GM18520 (cell line): ENCODE measurements around the gene SRC.
"Not testable (repeated sequence)": the region's sequence is repeated elsewhere in the genome, so short reads cannot be mapped to it uniquely, and the experiment has no call there.

Experiments used
- ATAC-seq: cut with Tn5 transposase; IDR thresholded peaks from one replicate; pipeline ENCODE4 v1.9.1; 2021; ENCODE audit not compliant: unreplicated experiment

Gene SRC

DNA sequence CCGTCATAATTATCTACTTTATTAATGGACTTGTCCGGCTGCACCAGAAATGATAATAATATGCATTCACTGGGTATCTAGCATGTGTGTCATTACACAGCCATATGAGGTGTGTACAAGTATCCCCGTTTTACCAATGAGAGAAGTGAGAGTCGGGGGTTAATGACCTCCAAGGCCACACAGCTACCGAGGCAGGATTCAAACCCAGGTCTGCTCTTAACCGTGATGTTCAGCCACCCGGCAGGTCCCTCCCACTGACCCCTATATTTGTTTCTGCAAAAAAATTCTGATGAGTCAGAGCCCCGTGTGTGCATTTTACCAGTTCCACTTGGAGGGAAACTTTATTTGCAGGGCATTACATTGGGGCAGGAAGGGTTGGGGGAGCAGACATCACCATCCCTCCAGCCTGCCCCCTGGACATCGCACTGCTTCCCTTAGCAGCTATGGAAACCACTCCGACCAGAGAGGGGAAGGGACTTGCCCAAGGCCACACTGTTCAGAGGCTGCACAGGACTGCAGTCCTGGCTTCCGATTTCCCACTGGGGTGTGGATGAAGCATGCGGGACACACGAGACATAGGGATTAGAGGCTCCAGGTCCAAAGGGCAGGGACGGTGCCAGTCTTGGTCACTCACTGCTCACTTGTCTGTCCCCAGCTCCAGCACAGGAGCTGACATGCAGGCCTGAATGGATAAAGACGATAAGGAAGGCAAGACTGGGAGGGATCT is 10.1 kb upstream of the SRC start:
- no peak for ATAC-seq

GRCh38 chr20:37336369-37337207 is 9.4 kb upstream of the SRC start:
- ATAC-seq, result peak; percentile 38

DNA sequence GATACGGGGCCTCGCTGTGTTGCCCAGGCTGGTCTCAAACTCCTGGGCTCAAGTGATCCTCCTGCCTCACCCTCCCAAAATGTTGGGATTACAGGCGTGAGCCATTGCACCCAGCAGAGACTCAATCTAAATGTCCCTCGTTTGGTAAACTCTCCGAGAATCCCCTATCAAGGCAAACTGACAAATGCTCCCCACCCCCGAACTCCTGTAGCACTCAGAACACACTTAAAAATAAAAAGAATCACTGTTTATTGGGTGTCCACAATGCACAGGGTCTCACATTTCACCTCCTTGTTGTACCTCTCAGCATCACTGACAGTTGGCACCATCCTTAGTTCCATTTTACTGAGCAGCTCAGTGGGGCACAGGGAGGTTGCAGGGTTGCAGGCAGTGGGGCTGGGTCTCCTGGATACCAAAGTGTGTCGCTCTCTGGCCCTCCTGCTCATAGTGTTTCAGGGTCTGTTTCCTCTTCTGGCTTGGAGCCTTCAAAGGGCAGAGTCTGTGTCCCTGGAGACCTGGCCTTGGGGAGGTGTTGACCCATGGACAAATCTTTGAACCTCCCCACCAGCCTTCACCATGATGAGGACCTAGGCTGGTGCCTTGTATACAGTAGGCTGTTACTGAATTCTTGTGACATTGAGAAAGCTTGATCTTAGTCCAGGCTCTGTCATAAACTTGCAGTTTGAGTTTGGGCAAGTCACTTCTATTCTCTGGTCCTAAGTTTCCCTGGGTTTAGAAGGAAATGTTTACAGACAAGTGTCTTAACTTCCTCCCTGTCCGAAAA is 8.5 kb upstream of the SRC start:
- ATAC-seq, result no peak

- not testable (repeated sequence) for ATAC-seq
Measured at GRCh38 chr20:37338380-37338779, 7.6 kb upstream of the SRC start.

GRCh38 chr20:37339208-37339607 is 6.7 kb upstream of the SRC start:
- ATAC-seq, result no peak

DNA sequence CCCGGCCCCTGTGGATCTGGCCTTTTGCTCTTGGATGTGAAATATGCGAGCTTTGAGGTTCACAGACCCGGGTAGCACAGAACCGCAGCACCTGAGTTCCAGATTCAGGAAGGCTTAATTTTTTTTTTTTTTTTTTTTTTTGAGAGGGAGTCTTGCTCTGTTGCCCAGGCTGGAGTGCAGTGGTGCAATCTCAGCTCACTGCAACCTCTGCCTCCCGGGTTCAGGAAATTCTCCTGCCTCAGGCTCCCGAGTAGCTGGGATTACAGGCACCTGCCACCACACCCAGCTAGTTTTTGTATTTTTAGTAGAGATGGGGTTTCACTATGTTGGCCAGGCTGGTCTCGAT is 6.2 kb upstream of the SRC start:
- ATAC-seq, result not testable (repeated sequence)

DNA sequence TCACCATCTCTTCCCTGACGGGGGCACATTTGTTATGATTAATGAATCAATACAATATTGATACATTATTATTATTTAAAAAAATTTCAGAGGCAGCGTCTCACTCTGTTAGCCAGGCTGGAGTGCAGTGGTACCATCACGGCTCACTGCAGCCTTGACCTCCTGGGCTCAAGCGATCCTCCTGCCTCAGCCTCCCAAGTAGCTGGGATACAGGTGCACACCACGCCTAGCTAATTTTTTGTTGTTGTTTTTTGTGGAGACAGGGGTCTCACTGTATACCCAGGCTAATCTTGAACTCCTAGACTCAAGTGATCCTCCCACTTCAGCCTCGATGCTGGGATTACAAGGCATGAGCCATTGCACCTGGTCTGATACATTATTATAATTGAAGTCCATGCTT is 4.9 kb upstream of the SRC start:
- ATAC-seq, result no peak

DNA sequence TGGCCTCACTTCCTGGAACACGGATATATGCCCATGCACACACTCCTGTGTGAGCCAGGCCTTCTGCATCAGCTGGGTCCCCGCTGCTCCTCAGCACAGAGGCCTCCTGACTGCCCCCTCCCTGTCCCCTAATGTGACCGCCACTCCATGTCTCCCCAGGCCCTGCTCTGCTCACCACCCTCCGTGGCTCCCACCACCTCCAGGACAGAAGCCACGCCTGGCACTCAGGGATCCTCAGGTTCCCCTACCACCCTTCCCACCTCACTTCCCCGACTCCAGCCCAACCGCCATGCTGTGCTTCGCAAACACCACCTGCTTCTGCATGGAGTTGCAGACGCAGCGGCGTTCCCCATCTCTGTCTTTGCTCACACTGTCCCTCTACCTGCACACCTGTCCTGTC is 4.3 kb upstream of the SRC start:
- ATAC-seq, result no peak

- ATAC-seq, result no peak
Measured at GRCh38 chr20:37342231-37343177, 3.4 kb upstream of the SRC start.

DNA sequence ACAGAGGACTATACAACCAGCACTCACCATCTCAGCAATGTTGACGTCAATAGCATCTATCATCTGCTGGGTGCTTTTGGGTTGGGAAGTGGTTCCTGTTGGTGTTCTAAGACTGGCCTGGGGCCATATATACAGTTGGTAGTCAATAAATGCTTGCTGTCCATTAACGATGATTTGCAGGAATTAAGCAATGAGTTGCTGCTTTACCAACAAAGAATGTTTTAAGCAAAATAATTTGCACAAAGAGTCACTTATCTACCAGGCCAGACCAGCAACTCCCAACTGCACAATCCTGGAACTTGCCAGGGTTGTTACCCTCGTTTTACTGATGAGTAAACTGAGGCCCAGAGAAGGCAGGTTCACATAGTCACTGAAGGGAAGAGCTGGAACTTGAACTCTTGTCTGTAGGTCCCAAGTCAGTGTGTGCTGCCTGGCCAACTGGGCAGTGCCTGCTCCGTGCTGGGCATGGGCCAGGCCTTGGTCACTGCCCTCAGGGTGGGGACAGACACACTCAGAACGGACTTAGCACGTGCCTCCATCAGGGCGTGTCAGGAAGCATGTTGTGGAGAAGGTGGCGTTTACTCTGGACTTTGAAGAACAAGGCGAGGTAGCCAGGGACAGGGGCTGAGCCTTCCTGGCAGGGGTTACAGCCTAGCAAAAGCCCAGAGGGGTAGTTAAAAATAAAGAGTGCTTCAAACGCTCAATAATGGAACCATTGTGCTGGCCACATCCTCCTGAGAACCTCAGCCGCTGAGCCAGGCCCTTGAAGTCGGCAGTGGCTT is 2.5 kb upstream of the SRC start:
- no peak for ATAC-seq

DNA sequence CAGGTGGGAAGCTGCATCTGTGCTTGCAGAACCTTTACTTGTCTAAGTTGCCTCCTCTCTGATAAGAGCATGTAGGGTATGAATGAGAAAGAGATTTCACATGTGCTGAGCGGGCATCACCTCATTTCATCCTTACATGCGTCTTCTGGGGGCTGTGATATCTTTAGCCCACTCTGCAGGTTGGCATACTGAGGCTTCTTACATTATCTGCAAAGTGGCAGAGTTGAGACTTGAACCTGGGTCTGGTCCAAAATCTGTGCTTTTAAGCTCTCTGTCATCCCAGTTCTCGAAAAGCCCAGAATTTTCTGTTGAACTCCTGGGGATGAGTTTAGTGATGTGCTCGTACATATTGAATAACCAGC is 2.0 kb upstream of the SRC start:
- ATAC-seq, result no peak

DNA sequence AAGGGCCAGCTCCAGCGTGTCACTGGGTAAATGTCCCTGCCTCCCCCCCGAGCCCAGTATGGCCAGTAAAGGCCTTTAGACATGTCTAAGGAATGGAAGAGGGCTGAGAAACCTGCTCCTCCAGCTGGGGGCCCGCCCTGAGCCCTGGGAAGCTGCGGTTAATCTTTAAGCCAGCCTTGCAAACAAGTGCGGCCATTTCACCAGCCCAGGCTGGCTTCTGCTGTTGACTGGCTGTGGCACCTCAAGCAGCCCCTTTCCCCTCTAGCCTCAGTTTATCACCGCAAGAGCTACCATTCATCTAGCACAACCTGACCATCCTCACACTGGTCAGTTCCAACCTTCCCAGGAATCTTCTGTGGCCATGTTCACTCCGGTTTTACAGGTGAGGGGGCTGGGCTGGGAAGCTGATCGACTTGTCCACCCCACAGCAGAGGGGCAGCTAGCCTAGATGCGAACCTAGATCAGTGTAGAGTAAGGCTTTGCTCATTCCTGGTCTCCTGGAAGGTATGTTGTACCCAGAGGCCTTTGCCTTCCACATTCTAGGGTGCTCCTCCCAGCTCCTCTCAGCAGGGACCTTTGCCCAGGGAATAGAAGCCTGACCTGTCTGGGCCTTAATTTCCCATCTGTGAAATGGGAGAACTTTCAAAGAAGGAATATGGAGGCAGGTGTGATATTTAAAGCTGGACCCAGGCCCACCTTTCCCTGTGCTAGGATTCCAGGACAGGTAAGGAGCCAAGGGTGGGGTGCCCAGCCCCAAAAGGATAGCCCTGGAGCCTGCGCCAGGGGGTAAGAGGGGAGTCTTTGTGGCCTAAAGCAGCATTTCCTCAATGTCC is 1.2 kb upstream of the SRC start:
- ATAC-seq, result no peak

DNA sequence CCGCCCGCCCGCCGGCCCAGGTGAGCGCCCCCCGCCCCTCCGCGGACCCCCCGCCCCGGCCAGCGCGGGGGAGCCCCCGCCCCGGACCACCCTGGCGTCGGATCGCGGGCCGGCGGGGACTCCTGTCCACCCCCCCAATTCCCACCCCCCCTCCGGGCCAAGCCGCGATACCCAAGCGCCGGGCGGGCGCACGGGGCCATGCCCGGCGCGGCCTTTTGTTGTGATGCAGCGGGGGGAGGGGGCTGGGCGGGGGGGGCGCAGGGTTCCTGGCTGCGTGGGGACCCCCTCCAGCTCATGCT is 245 bp downstream of the SRC start:
- no peak for ATAC-seq

DNA sequence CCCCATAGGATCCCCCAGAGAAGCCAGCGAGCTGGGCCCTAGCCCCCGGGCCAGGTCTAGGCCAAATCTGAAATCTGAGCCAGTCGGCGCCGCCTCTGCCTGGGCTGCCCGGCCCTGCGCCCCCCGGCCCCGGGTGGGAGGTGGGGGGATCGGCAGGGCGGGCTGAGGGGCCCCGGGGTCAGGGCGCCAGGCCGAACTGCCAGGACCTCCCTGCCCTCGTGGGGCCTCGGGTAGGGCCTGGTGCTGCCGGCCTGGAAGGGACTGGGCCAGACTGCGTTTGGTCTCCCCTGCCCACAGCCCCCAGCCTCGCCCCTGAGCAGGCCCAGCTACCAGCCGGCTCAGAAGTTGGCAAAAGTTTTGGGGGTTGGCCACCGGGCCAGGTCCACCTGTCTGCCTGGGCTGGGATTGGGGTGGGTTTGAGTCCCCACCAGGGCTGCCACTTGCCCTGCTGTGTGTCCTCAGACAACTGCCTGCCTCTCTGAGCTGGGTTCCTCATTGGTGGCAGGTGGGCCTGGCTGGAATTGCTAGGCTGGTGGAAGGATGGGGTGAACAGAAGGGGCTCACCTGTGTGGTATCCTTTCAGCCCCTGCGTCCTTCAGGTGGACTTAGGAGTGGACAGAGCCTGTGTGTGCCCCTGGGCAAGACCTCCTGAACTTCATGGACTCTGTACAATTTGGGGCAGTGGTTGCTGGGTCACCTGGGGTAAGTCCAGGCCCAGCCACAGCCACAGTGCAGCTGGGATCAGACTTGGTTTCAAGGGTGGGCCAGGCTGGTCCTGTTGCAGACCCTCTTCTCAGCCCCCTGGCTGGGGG is 801 bp downstream of the SRC start:
- ATAC-seq, result no peak

DNA sequence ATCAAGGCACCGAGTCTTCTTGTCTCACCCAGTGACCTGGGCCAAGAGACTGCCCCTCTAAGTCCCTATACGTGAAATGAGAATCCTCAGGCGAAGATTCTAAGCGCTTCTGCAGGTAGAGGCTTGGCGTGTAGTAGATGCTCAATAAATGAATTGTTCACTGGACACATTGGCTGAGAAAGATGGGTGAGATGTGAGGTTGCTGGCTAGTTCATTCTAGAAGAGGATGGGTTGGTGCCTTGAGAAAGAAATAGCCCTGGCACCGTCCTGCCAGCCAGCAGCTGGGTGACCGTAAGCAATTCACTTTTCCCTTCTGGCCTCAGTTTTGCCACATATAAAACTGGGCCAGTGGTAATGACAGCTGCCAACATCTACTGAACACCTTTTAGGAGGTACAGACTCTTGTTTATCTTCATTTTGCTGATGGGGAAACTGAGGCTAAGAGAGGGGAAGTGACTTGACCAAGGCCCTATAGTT is 1.4 kb downstream of the SRC start:
- no peak for ATAC-seq

GRCh38 chr20:37347891-37348791 is 2.2 kb downstream of the SRC start:
- ATAC-seq, result no peak

DNA sequence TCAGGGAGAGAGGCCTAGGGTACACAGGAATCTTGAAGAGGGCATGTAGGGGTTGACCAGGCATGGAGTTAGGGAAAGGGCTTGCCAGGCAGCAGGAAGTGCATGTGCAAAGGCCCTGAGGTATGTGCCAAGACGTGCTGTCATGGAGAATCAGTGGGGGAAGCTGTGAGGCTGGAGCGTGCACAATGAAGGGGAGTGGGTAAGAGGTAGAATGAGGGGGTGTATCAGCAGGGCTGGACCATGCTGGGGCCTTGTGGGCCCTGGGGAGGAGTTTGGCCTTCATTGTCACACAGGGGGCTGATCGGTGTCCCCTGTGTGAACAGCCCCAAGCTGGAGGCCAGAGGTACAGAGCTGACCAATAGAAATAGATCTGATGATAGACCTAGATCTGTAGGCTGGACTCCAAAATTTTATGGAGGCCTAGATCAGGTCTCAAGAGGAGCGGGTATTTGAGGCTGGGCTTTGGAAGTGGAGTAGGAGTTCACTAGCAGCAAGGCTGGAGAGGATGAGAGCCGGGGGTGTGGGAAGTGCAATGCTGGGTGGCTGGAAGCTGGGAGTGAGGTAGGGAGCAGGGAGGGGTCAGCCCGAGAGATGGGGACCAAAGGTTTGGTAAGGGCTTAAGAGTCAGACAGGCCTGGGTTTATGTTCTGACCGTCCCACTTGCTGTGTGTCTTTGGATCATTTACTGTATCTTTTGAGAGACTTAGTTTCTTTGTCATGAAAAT is 3.0 kb downstream of the SRC start:
- no peak for ATAC-seq
